ENCODE data around the gene TMEM237.

DNA sequence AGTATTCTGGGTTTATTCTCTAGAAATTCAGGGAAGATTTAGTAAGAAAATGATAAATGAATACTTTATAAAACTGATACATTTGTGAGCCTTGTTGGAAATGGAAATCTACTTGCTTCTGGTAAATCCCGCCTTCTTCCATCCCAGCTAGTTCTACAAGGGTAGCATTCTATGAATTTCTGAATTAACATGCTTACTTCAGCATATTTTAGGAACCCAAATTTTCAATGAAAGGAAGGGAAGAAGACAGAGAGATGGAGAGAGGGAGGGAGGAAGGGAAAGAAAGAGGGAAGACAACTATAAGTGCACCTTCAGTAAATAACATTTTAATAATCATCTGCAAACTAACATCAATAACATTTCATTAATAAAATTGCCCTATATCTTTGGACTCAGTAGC is 26.6 kb upstream of the TMEM237 start:
- TF ChIP-seq, protein P1, sequence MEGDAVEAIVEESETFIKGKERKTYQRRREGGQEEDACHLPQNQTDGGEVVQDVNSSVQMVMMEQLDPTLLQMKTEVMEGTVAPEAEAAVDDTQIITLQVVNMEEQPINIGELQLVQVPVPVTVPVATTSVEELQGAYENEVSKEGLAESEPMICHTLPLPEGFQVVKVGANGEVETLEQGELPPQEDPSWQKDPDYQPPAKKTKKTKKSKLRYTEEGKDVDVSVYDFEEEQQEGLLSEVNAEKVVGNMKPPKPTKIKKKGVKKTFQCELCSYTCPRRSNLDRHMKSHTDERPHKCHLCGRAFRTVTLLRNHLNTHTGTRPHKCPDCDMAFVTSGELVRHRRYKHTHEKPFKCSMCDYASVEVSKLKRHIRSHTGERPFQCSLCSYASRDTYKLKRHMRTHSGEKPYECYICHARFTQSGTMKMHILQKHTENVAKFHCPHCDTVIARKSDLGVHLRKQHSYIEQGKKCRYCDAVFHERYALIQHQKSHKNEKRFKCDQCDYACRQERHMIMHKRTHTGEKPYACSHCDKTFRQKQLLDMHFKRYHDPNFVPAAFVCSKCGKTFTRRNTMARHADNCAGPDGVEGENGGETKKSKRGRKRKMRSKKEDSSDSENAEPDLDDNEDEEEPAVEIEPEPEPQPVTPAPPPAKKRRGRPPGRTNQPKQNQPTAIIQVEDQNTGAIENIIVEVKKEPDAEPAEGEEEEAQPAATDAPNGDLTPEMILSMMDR (conservative IDR thresholded peaks at IDR 0.05), result no peak
- TF ChIP-seq ZFX (IDR thresholded peaks at IDR 0.05), result no peak

Measured in C4-2B (cell line).